Lung (tissue), 12 donors: Measurements from ENCODE around the gene TPRN. TPM values are rescaled to one million over a fixed set of nuclear protein-coding genes. Genes with fewer than 3 reads are reported as not detected.

ENCODE experiments used
- ATAC-seq: fragments of 200-7000 bp; cut with Tn5 transposase; one replicate; pipeline ENCODE4 v1.9.1; 2020; ENCODE audit warnings: moderate number of reproducible peaks; ENCODE audit not compliant: insufficient read depth, low FRiP score
- DNase-seq, 3 donors: peaks; one replicate each; pipeline ENCODE4 v3.0.0-alpha.2; 2013 to 2017
- H3K27ac ChIP-seq, 2 donors: one replicate each; pipeline ENCODE4 v1.5.1; 2013; ENCODE audit warnings: mild to moderate bottlenecking in 2 of 2, moderate library complexity in 2 of 2, control low read depth in 1 of 2, inconsistent platforms in 1 of 2, low read depth in 1 of 2, low read length in 1 of 2
- H3K27me3 ChIP-seq, 3 donors: one replicate each; pipeline ENCODE4 v1.5.1; 2013; ENCODE audit warnings: low read length in 2 of 3; ENCODE audit not compliant: control insufficient read depth in 3 of 3, insufficient read depth in 3 of 3
- H3K36me3 ChIP-seq, 4 donors: one replicate each; pipeline ENCODE4 v1.5.1; 2013; ENCODE audit warnings: low read length in 4 of 4, mild to moderate bottlenecking in 1 of 4, moderate library complexity in 1 of 4; ENCODE audit not compliant: control insufficient read depth in 4 of 4, insufficient read depth in 4 of 4
- H3K4me1 ChIP-seq, 5 donors: one replicate each; pipeline ENCODE4 v1.5.1; 2013; ENCODE audit warnings: low read length in 5 of 5, mild to moderate bottlenecking in 2 of 5, moderate library complexity in 1 of 5; ENCODE audit not compliant: control insufficient read depth in 5 of 5, insufficient read depth in 5 of 5
- H3K4me3 ChIP-seq: one replicate; pipeline ENCODE4 v1.5.1; 2013; ENCODE audit warnings: mild to moderate bottlenecking, control low read depth, moderate library complexity
- H3K9ac ChIP-seq, 2 donors: one replicate each; pipeline ENCODE4 v1.5.1; 2013; ENCODE audit warnings: low read length in 2 of 2, control low read depth in 1 of 2; ENCODE audit not compliant: insufficient read depth in 1 of 2
- H3K9me3 ChIP-seq, 4 donors: one replicate each; pipeline ENCODE4 v1.5.1; 2013; ENCODE audit warnings: low read length in 3 of 4, mild to moderate bottlenecking in 1 of 4, moderate library complexity in 1 of 4; ENCODE audit not compliant: control insufficient read depth in 4 of 4, insufficient read depth in 3 of 4
- WGBS, 2 donors: extraction: QIAGEN DNeasy Blood & Tissue Kit; methylation state at CpG; one replicate each; pipeline ENCODE4 v1.1.7; 2013; 5-methylcytosine and 5-hydroxymethylcytosine counted together
- polyA plus RNA-seq, 2 donors: library from polyadenylated mRNA; stranded (reverse); fragments of 200-250 nt; gene quantifications; one replicate each; pipeline ENCODE4 v1.2.1, GENCODE V29; 2013
- total RNA-seq, 2 donors: library from RNA; depleted of rRNA in 1 of 2; stranded (reverse); fragments of >200 nt in 1 of 2; gene quantifications; one replicate each; pipeline ENCODE4 v1.2.1, GENCODE V29; 2014 to 2021
- TF ChIP-seq, protein P1 (sequence below): IDR thresholded peaks from 2 replicates; pipeline ENCODE4 v1.5.1; 2012; ENCODE audit warnings: mild to moderate bottlenecking; ENCODE audit errors: control extremely low read depth, extremely low read depth
- donor health status: control.
- donor health status: control.
- donor health status: Bipolar disorder and iron deficiency.
- donor health status: healthy.
- donor health status: DM: yes; HTN: yes; CAD: no.

TPRN gene
- total and polyA plus RNA-seq, 4 donors, result 8.9 to 30.6 (median 15.5) TPM

DNA sequence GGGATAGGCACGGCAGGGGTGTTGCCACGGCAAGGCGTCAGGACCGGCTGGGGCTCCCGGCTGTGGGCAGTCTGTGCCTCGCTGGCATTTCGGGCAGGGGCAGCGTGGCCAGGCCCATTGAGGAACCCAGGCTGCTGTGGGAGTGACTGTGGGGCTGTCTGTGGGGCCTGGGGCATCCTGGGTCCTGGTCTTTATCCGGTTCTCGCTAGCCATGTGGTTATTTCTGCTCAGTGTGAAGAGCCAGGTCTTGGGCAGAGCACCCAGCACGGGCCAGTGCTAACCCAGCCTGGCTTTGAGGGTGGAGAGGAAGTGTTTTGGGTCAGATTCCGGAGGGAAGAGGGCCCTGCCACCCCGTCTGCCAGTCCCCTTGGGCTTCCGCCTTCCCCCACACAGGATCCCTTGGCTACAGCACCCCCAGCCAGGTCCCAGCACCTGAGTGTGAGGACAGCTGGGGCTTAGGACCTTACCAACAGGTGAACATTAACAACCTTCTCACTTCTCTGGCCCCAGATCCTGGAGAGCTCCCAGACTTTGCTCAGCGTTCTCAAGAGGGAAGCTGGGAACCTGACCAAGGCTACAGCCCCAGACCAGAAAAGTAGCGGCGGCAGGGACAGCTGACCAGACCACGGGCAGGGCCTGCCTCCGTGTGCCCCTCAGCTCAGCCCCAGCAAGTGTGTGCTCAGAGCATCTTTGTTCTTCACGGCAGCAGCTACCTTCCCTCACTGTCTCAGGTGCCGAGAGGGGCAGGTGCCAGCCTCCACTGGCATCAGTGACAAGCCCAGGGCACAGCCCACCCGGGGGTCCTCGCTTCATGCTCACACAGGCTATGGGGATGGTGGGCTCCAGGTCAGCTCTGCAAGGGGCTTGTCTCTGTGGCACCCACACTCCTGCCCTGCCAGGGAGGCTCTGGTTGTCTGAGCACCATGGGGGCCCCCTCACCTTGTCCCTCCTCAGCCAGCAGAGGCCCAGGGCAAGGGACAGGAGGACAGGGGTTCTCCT is 10.9 kb downstream of the TPRN start:
- no peak for DNase-seq
- no peaks in the 10 kb centered on the region for H3K9me3 ChIP-seq
- H3K4me3 ChIP-seq, result peak overlapping the region; percentile 85
- peak overlapping the region; percentile 94 to 95 for H3K27ac ChIP-seq
- H3K9ac ChIP-seq, result peak overlapping the region; percentile 14 to 39
- H3K4me1 ChIP-seq, result peaks cover 14 to 39% (median 20%) of the 10 kb centered on the region in 5 donors
- no peaks in the 10 kb centered on the region for H3K27me3 ChIP-seq
- no peak for ATAC-seq
- WGBS, 2 donors, result 30 to 35% methylated on average over 21 to 23 of the region's 23 CpGs
- TF ChIP-seq, protein P1, sequence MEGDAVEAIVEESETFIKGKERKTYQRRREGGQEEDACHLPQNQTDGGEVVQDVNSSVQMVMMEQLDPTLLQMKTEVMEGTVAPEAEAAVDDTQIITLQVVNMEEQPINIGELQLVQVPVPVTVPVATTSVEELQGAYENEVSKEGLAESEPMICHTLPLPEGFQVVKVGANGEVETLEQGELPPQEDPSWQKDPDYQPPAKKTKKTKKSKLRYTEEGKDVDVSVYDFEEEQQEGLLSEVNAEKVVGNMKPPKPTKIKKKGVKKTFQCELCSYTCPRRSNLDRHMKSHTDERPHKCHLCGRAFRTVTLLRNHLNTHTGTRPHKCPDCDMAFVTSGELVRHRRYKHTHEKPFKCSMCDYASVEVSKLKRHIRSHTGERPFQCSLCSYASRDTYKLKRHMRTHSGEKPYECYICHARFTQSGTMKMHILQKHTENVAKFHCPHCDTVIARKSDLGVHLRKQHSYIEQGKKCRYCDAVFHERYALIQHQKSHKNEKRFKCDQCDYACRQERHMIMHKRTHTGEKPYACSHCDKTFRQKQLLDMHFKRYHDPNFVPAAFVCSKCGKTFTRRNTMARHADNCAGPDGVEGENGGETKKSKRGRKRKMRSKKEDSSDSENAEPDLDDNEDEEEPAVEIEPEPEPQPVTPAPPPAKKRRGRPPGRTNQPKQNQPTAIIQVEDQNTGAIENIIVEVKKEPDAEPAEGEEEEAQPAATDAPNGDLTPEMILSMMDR, result no peak
- H3K36me3 ChIP-seq, result peaks cover 0 to 39% (median 10%) of the 10 kb centered on the region in 4 donors

DNA sequence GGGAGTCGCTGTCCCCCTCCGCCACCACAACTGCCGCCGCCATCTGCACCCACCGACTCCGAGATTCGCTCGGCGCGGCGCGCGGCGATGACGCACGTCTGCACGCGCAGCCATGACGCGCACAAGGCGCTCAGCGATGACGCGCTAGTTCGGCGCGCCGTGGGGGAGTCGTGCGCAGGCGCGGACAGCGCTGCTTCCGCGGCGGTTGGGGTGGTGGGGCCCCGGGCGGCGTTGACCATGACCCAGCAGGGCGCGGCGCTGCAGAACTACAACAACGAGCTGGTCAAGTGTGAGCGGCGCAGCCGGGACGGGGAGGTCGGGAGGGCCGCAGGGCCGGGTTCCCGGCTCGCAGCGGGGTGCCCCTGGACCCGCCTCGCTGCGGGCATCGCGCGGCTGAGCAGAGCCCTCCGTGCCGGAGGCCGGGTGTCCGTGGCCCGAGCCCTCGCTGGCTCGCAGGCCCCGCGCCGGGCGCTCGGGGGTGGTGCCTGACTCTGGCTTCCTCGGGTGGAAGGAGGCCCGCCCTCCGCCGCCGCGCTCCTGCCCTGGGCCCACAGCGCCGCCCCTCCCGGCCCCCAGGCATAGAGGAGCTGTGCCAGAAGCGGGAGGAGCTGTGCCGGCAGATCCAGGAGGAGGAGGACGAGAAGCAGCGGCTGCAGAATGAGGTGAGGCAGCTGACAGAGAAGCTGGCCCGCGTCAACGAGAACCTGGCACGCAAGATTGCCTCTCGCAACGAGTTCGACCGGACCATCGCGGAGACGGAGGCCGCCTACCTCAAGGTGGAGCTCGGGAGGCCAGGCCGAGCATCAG is 11.8 kb downstream of the TPRN start, which contains the start of the genes ANAPC2 and SSNA1:
Gene ANAPC2, minus strand, starts transcription at position 71 of the 807 bp plus-strand sequence. Its CDS starts 28 bp downstream, at position 43.
Gene SSNA1, plus strand, starts transcription at position 187 of the 807 bp plus-strand sequence. Its CDS starts 51 bp downstream, at position 238.
- ATAC-seq (peak; percentile 89), DNase-seq (peak; percentile 95 to 98 (median 95))
- 0 to 1% methylated on average over 81 to 98 of the region's 98 CpGs for whole genome bisulfite sequencing, 2 donors
- peak within 1 kb of the TSS; percentile 39 to 52 for H3K9ac ChIP-seq
- peak within 1 kb of the TSS; percentile 96 for H3K4me3 ChIP-seq
- H3K36me3 ChIP-seq, result peaks cover 0 to 48% (median 16%) of the 10 kb centered on the region in 4 donors
- peaks cover 14 to 37% (median 20%) of the 10 kb centered on the region in 5 donors for H3K4me1 ChIP-seq
- H3K27me3 ChIP-seq, result no peaks in the 10 kb centered on the region
- no peaks in the 10 kb centered on the region for H3K9me3 ChIP-seq
- TF ChIP-seq, protein P1, result peak; percentile 10
- peak within 1 kb of the TSS; percentile 94 to 95 for H3K27ac ChIP-seq

DNA sequence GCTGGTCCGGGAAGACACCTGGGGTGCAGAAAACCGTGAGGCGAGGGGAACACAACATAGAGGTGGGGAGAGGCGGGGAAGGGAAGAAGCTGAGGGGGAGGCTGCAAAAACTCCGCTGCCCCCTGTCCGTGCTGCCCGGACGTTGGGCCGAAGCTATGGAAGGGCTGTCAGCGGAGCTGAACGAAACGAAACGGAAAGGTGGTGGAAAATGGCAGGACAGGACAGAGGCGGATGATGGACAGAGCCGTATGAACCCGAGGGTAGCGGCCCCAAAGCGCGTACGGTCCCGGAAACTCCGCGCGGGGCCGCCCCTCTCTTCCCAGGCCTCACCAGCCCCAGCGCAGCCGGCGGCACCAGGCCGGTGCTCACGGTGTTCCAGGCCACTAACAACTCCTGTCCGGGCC is 12.5 kb downstream of the TPRN start:
- peak overlapping the region; percentile 81 to 95 for H3K27ac ChIP-seq
- peak overlapping the region; percentile 37 to 52 for H3K9ac ChIP-seq
- ATAC-seq (no peak), DNase-seq (no peak)
- peak overlapping the region; percentile 96 for H3K4me3 ChIP-seq
- H3K4me1 ChIP-seq, result peaks cover 14 to 37% (median 20%) of the 10 kb centered on the region in 5 donors
- WGBS, 2 donors, result 0% methylated on average over 25 to 31 of the region's 31 CpGs
- peaks cover 1 to 54% (median 21%) of the 10 kb centered on the region in 4 donors for H3K36me3 ChIP-seq
- TF ChIP-seq, protein P1, result no peak
- H3K9me3 ChIP-seq, result no peaks in the 10 kb centered on the region
- H3K27me3 ChIP-seq, result no peaks in the 10 kb centered on the region
